Measurements from ENCODE around the gene CTNNAL1.
"Not testable (repeated sequence)": the region's sequence is repeated elsewhere in the genome, so short reads cannot be mapped to it uniquely, and the experiment has no call there.

The CTNNAL1 gene

GRCh38 chr9:108983885-108984284 is 29.4 kb downstream of the CTNNAL1 start:
- H3K27me3 Mint-ChIP-seq (ENCODE audit: low read depth) = no peaks in the 10 kb centered on the region
- no peak overlapping the region for H3K4me3 Mint-ChIP-seq
- peaks cover 5% of the 10 kb centered on the region for H3K36me3 Mint-ChIP-seq (ENCODE audit: low read depth)
- H3K4me1 Mint-ChIP-seq (ENCODE audit: low read depth) = no peaks in the 10 kb centered on the region
- H3K9me3 Mint-ChIP-seq = peaks cover 8% of the 10 kb centered on the region
- no peak overlapping the region for H3K27ac Mint-ChIP-seq

- no peak overlapping the region for H3K4me3 Mint-ChIP-seq
- no peak overlapping the region for H3K27ac Mint-ChIP-seq
- H3K9me3 Mint-ChIP-seq = no peaks in the 10 kb centered on the region
- H3K4me1 Mint-ChIP-seq (ENCODE audit: low read depth) = no peaks in the 10 kb centered on the region
- H3K36me3 Mint-ChIP-seq (ENCODE audit: low read depth) = peaks cover 3% of the 10 kb centered on the region
- H3K27me3 Mint-ChIP-seq (ENCODE audit: low read depth) = no peaks in the 10 kb centered on the region
These were observed 32.4 kb downstream of the CTNNAL1 start for GRCh38 chr9:108980893-108981292.

GRCh38 chr9:108978205-108978604 is 35.1 kb downstream of the CTNNAL1 start:
- Mint-ChIP-seq H3K36me3 (ENCODE audit: low read depth) (peaks cover 3% of the 10 kb centered on the region), H3K9me3 (no peaks in the 10 kb centered on the region), H3K27ac (no peak overlapping the region), H3K4me1 (ENCODE audit: low read depth) (no peaks in the 10 kb centered on the region), H3K27me3 (ENCODE audit: low read depth) (no peaks in the 10 kb centered on the region), H3K4me3 (no peak overlapping the region)

GRCh38 chr9:108973895-108974294 is 39.4 kb downstream of the CTNNAL1 start:
- Mint-ChIP-seq H3K9me3 (peaks cover 5% of the 10 kb centered on the region), H3K27ac (no peak overlapping the region), H3K4me1 (ENCODE audit: low read depth) (no peaks in the 10 kb centered on the region), H3K27me3 (ENCODE audit: low read depth) (no peaks in the 10 kb centered on the region), H3K4me3 (no peak overlapping the region), H3K36me3 (ENCODE audit: low read depth) (peaks cover 9% of the 10 kb centered on the region)

GRCh38 chr9:108972626-108973209 is 40.6 kb downstream of the CTNNAL1 start:
- Mint-ChIP-seq H3K36me3 (ENCODE audit: low read depth) (peaks cover 9% of the 10 kb centered on the region), H3K27me3 (ENCODE audit: low read depth) (no peaks in the 10 kb centered on the region), H3K9me3 (peaks cover 5% of the 10 kb centered on the region), H3K27ac (no peak overlapping the region), H3K4me3 (no peak overlapping the region), H3K4me1 (ENCODE audit: low read depth) (no peaks in the 10 kb centered on the region)

- Mint-ChIP-seq H3K9me3 (peaks cover 5% of the 10 kb centered on the region), H3K4me1 (ENCODE audit: low read depth) (no peaks in the 10 kb centered on the region), H3K36me3 (ENCODE audit: low read depth) (peaks cover 6% of the 10 kb centered on the region), H3K27ac (no peak overlapping the region), H3K4me3 (no peak overlapping the region), H3K27me3 (ENCODE audit: low read depth) (no peaks in the 10 kb centered on the region)
These were observed 41.1 kb downstream of the CTNNAL1 start for GRCh38 chr9:108972186-108972585.

- not testable (repeated sequence) for H3K4me3 Mint-ChIP-seq; H3K36me3 Mint-ChIP-seq (ENCODE audit: low read depth); H3K4me1 Mint-ChIP-seq (ENCODE audit: low read depth); H3K27ac Mint-ChIP-seq; H3K27me3 Mint-ChIP-seq (ENCODE audit: low read depth); H3K9me3 Mint-ChIP-seq
These were observed 41.9 kb downstream of the CTNNAL1 start for GRCh38 chr9:108971392-108971791.

- H3K36me3 Mint-ChIP-seq (ENCODE audit: low read depth) = peaks cover 7% of the 10 kb centered on the region
- H3K4me3 Mint-ChIP-seq = no peak overlapping the region
- no peak overlapping the region for H3K27ac Mint-ChIP-seq
- peaks cover 5% of the 10 kb centered on the region for H3K9me3 Mint-ChIP-seq
- H3K27me3 Mint-ChIP-seq (ENCODE audit: low read depth) = no peaks in the 10 kb centered on the region
- H3K4me1 Mint-ChIP-seq (ENCODE audit: low read depth) = no peaks in the 10 kb centered on the region
These were observed 45.4 kb downstream of the CTNNAL1 start for GRCh38 chr9:108967916-108968315.

- Mint-ChIP-seq H3K36me3 (ENCODE audit: low read depth) (peaks cover 1% of the 10 kb centered on the region), H3K27me3 (ENCODE audit: low read depth) (no peaks in the 10 kb centered on the region), H3K4me3 (no peak overlapping the region), H3K27ac (no peak overlapping the region), H3K9me3 (no peaks in the 10 kb centered on the region), H3K4me1 (ENCODE audit: low read depth) (no peaks in the 10 kb centered on the region)
These were observed 49.7 kb downstream of the CTNNAL1 start for GRCh38 chr9:108963459-108964143.

GRCh38 chr9:108961151-108961550 is 52.1 kb downstream of the CTNNAL1 start:
- Mint-ChIP-seq H3K9me3 (no peaks in the 10 kb centered on the region), H3K36me3 (ENCODE audit: low read depth) (peaks cover 1% of the 10 kb centered on the region), H3K4me1 (ENCODE audit: low read depth) (no peaks in the 10 kb centered on the region), H3K27ac (no peak overlapping the region), H3K4me3 (no peak overlapping the region), H3K27me3 (ENCODE audit: low read depth) (no peaks in the 10 kb centered on the region)

- Mint-ChIP-seq H3K4me3 (no peak overlapping the region), H3K27me3 (ENCODE audit: low read depth) (no peaks in the 10 kb centered on the region), H3K27ac (no peak overlapping the region), H3K9me3 (no peaks in the 10 kb centered on the region), H3K4me1 (ENCODE audit: low read depth) (no peaks in the 10 kb centered on the region), H3K36me3 (ENCODE audit: low read depth) (peaks cover 1% of the 10 kb centered on the region)
These were observed 53.0 kb downstream of the CTNNAL1 start for GRCh38 chr9:108960331-108960730.

- Mint-ChIP-seq H3K36me3 (ENCODE audit: low read depth) (peaks cover 2% of the 10 kb centered on the region), H3K27me3 (ENCODE audit: low read depth) (no peaks in the 10 kb centered on the region), H3K4me1 (ENCODE audit: low read depth) (no peaks in the 10 kb centered on the region), H3K9me3 (no peaks in the 10 kb centered on the region), H3K27ac (no peak overlapping the region), H3K4me3 (no peak overlapping the region)
These were observed 56.7 kb downstream of the CTNNAL1 start for GRCh38 chr9:108956631-108957026.

- no peak overlapping the region for H3K4me3 Mint-ChIP-seq
- no peak overlapping the region for H3K27ac Mint-ChIP-seq
- peaks cover 2% of the 10 kb centered on the region for H3K36me3 Mint-ChIP-seq (ENCODE audit: low read depth)
- H3K9me3 Mint-ChIP-seq = no peaks in the 10 kb centered on the region
- no peaks in the 10 kb centered on the region for H3K4me1 Mint-ChIP-seq (ENCODE audit: low read depth)
- H3K27me3 Mint-ChIP-seq (ENCODE audit: low read depth) = no peaks in the 10 kb centered on the region
These were observed 57.2 kb downstream of the CTNNAL1 start for GRCh38 chr9:108956022-108956630.

GRCh38 chr9:108953983-108954574 is 59.2 kb downstream of the CTNNAL1 start:
- no peak overlapping the region for H3K4me3 Mint-ChIP-seq
- no peaks in the 10 kb centered on the region for H3K4me1 Mint-ChIP-seq (ENCODE audit: low read depth)
- H3K36me3 Mint-ChIP-seq (ENCODE audit: low read depth) = peaks cover 2% of the 10 kb centered on the region
- no peak overlapping the region for H3K27ac Mint-ChIP-seq
- no peaks in the 10 kb centered on the region for H3K9me3 Mint-ChIP-seq
- H3K27me3 Mint-ChIP-seq (ENCODE audit: low read depth) = no peaks in the 10 kb centered on the region

GRCh38 chr9:108951578-108951977 is 61.7 kb downstream of the CTNNAL1 start:
- H3K36me3 Mint-ChIP-seq (ENCODE audit: low read depth) = peaks cover 2% of the 10 kb centered on the region
- H3K27ac Mint-ChIP-seq = no peak overlapping the region
- H3K4me1 Mint-ChIP-seq (ENCODE audit: low read depth) = no peaks in the 10 kb centered on the region
- H3K9me3 Mint-ChIP-seq = no peaks in the 10 kb centered on the region
- H3K27me3 Mint-ChIP-seq (ENCODE audit: low read depth) = no peaks in the 10 kb centered on the region
- no peak overlapping the region for H3K4me3 Mint-ChIP-seq
